Measurements from ENCODE around the gene TEAD1. TPM values are rescaled to one million over a fixed set of nuclear protein-coding genes. Genes with fewer than 3 reads are reported as not detected.
A peak's percentile ranks its signal among the peaks of the same experiment; 100 is the strongest.

The TEAD1 gene
- total RNA-seq, 6 experiments from 2014 or later = 218 to 252 (median 227) TPM

DNA sequence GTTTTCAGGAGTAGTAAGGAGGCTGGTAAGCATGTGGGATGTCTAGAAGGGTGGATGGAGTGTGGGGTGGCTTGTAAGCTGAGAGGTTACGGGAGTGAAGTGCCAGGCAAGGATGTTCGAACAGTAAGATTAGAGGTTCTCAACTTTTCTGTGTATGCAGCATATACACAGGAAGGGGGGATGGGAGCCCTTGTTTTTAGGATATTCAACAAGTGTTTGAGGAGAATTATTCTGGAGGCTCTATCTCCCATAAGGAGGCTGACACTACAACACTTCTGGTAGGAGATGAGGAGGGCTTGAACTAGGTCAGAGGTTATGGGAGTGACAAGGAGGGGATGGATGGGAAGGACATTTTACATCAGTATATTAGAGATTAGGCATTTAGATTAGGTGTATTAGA, 109.5 kb downstream of the TEAD1 start:
- Mint-ChIP-seq H3K36me3 (ENCODE audit: low read depth) (peaks cover 38% of the 10 kb centered on the region), H3K27me3 (ENCODE audit: insufficient read depth) (no peaks in the 10 kb centered on the region; the same call in 1 of the 2 replicates), H3K9me3 (no peaks in the 10 kb centered on the region), H3K27ac (peak overlapping the region; percentile 50), H3K4me1 (ENCODE audit: low read depth) (peaks cover 76% of the 10 kb centered on the region), H3K4me3 (no peak overlapping the region)
- TF ChIP-seq, protein P1, sequence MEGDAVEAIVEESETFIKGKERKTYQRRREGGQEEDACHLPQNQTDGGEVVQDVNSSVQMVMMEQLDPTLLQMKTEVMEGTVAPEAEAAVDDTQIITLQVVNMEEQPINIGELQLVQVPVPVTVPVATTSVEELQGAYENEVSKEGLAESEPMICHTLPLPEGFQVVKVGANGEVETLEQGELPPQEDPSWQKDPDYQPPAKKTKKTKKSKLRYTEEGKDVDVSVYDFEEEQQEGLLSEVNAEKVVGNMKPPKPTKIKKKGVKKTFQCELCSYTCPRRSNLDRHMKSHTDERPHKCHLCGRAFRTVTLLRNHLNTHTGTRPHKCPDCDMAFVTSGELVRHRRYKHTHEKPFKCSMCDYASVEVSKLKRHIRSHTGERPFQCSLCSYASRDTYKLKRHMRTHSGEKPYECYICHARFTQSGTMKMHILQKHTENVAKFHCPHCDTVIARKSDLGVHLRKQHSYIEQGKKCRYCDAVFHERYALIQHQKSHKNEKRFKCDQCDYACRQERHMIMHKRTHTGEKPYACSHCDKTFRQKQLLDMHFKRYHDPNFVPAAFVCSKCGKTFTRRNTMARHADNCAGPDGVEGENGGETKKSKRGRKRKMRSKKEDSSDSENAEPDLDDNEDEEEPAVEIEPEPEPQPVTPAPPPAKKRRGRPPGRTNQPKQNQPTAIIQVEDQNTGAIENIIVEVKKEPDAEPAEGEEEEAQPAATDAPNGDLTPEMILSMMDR (IDR thresholded peaks at IDR 0.05) = no peak
- DNase-seq = no peak

- Mint-ChIP-seq H3K27me3 (ENCODE audit: insufficient read depth) (no peaks in the 10 kb centered on the region; the same call in 1 of the 2 replicates), H3K4me3 (no peak overlapping the region), H3K36me3 (ENCODE audit: low read depth) (peaks cover 31% of the 10 kb centered on the region), H3K9me3 (no peaks in the 10 kb centered on the region), H3K27ac (peak overlapping the region; percentile 7), H3K4me1 (ENCODE audit: low read depth) (peaks cover 75% of the 10 kb centered on the region)
- DNase-seq = no peak
- TF ChIP-seq, protein P1 (IDR thresholded peaks at IDR 0.05) = no peak
These were observed 110.2 kb downstream of the TEAD1 start for GRCh38 chr11:12784445-12784844.

DNA sequence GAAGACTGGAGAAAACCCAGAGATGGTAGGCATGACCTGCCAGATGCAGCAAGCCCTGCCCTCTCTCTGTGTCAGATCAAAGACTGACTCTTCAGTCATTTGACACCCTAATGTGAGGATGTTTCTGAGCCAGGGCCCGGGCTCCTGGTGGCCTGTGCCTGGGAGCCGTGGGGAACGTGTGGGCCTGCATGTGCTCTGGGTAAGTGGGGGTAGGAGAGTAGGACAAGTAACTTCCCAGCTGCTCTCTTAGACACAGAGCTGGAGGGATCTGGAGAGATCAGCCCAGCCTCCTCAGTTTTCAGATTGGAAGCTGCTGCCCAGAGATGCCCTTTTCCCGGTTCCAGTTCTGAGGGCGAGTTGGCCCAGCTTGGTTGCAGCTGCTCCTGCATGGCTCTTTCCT, 110.8 kb downstream of the TEAD1 start:
- DNase-seq = no peak
- Mint-ChIP-seq H3K27me3 (ENCODE audit: insufficient read depth) (no peaks in the 10 kb centered on the region; the same call in 1 of the 2 replicates), H3K4me1 (ENCODE audit: low read depth) (peaks cover 71% of the 10 kb centered on the region), H3K4me3 (no peak overlapping the region), H3K27ac (peak overlapping the region; percentile 45), H3K9me3 (no peaks in the 10 kb centered on the region), H3K36me3 (ENCODE audit: low read depth) (peaks cover 26% of the 10 kb centered on the region)
- TF ChIP-seq, protein P1 (IDR thresholded peaks at IDR 0.05) = no peak

DNA sequence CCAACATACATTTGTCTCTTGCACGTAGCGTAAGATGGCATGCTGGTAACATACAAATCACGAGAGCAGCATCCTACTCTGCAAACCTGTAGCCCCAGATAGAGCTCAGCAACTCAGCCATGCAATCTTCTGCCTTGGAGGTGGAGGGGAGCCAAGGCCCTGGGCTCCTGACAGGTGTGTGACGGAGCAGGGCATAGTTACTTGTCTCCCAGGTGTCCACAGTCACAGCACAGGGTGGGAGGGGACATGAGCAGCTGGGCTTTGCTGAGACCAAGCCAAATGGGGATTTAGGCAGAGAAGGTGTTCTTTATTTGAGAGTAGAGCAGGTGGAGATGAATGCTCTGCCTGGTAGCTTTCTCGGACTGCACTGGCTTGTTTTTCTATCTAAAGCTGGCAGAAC, 111.7 kb downstream of the TEAD1 start:
- peaks cover 23% of the 10 kb centered on the region for H3K36me3 Mint-ChIP-seq (ENCODE audit: low read depth)
- no peaks in the 10 kb centered on the region; the same call in 1 of the 2 replicates for H3K27me3 Mint-ChIP-seq (ENCODE audit: insufficient read depth)
- no peak overlapping the region for H3K4me3 Mint-ChIP-seq
- no peak for DNase-seq
- no peaks in the 10 kb centered on the region for H3K9me3 Mint-ChIP-seq
- peaks cover 79% of the 10 kb centered on the region for H3K4me1 Mint-ChIP-seq (ENCODE audit: low read depth)
- H3K27ac Mint-ChIP-seq = peak overlapping the region; percentile 45; the same call in 1 of the 2 replicates
- TF ChIP-seq, protein P1 (IDR thresholded peaks at IDR 0.05) = no peak

GRCh38 chr11:12786450-12786849, 112.2 kb downstream of the TEAD1 start:
- DNase-seq = no peak
- Mint-ChIP-seq H3K4me3 (peak overlapping the region; percentile 2; the same call in 1 of the 2 replicates), H3K27me3 (ENCODE audit: insufficient read depth) (no peaks in the 10 kb centered on the region; the same call in 1 of the 2 replicates), H3K36me3 (ENCODE audit: low read depth) (peaks cover 21% of the 10 kb centered on the region), H3K9me3 (no peaks in the 10 kb centered on the region), H3K4me1 (ENCODE audit: low read depth) (peaks cover 84% of the 10 kb centered on the region), H3K27ac (peak overlapping the region; percentile 74)
- TF ChIP-seq, protein P1 (IDR thresholded peaks at IDR 0.05) = no peak

Data from HFFc6 (cell line).